MV-4-11 (cell line): Measurements from ENCODE around the gene CTNNB1.

Source experiments
- DNase-seq: peaks from one replicate; lab custom pipeline; 2025; lab: John Stamatoyannopoulos, UW

Gene CTNNB1

DNA sequence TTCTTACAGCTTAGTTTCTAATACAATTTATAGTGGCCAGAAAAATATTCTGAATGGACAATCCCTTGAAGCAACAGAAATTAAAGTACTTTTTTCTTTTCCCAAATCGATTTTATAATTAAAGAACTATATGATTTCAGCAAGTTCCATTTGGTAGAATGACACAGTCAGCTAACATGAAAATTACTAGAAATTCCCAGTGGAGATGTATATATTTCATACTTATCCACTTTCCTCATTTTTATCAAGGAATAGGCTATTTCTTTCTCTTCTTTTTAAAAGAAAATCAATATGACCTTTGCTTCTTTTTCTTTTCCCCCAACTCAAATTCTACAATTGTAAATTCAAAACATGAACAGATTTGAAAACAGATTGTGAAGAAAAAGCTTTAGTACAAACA, 6.4 kb upstream of the CTNNB1 start:
- no peak for DNase-seq

DNA sequence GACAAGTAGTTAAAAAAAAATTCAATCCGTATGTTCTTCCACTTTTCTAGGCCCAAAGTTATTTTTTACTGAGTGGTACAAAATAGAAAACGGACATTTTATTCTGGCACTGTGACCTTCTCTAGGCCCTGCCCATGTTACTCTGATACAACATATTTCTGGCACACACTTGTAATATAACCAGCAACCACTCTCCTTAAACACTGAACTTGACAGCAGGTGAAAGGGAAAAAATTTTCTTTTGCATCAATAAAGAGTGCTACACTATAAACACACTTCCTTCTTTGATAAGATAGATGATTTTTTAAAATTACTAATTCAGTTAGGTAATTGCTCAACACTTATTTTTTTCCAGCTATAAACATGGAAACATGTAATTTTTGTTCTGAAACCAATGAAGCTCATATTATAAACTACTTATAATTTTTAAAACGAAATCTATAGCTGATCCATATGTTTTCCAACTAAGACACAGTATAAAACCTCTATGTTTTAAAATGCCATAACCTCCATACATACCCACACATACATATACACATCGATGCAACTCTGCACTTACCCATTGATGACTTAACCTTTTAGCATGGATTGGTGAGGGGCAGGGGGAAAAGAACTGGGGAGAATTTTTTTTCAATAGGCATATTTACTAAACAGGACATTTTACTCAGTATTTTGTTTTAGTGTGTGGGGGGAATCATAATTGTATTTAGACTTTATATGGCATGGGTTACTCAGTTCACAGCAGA, 5.3 kb upstream of the CTNNB1 start:
- no peak for DNase-seq

DNA sequence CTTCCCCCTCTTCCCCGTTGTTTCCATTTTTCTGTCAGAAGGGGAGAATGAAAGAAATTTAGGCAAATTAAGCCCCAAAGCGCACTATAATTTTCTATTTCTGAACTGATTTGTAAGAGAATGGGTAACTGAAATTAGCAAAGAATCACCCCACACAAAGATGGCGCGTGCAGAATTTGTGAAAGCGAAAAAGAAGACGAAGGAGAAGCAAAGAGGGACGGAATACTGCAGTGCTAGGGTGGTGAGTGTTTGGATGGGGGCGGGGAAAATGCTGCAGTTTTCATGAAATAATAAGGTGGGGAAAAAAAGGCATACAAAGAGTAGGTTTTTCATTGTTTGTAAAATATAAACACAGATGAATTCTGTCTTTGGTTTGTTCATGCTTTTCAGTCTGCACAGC, 4.6 kb upstream of the CTNNB1 start:
- no peak for DNase-seq

DNA sequence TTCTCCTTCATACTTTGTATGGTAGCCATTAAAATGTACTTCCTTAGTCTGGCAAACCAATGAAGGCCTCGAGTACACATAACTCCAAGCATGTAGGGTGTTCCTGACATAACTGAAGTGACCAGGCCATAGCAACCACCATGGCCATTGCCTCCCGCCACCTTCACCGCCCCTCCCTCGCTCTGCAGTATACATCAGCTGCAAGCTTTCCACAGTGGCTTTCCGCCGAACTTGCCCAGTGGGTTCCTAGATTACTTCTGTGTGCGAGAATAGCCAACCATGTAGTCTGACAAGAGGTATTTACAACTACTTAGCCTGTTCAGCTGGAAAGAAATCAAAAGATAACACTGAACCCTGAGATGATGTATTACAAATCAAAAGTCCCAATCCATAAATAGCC, 3.4 kb upstream of the CTNNB1 start:
- DNase-seq = no peak

DNA sequence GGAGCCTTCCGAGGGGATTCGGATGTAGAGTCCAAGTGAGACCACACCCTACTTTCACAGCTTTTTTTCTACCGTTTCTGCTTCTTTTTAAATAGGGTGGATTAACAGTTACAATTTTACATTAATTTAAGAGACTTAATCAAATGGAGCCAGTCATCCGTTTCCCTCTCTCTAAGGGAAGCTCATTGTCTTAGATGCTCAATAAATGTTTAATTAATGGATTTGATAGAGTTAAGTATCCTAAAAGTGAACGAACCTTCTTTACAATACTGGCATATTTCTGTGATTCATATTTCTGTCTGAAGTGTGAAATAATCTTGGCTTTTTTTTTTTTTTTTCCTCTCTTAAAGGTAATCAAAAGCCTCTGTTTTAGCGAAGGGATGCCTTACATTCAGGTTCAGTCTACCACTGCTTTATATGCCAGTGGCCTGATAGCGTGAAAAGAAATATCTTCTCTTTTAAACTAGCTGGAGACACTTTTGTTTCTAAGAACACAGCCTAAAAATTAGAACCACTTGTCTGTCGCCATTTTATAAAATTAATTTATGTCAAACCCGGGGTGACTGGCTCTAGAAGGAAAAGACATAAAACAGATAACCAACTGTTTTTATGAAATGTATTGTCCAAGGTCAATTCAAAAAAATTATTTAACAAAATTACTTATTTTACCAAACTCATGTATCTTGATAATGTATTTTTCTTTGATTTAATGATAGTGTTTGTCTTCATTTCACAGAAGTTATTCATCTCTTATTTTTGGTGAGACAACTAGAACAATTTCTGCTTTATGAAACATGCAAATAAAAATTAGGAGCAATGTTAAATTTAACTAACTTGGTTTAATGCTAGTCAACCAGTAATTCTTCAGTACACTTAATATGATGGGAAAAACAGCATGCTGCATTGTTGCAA, 2.5 kb upstream of the CTNNB1 start:
- no peak for DNase-seq

DNA sequence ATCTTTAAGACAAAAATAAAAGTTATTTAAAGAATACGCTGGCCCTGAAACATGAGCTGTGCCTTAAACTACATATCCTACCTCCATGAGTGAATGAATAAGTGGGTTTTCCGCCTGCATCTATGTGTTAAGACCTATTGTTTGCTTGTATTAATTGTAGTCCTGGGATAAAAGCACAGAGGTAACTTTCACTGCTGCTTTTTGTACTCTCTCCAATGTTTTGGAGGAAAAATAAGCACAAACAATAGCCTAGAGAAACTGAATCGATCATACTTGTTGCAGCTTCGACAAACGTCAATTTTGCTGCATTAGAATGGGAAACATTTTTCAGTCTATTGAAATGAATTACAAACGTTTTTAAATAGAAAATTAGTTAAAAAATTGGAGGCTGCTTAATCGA, 1.3 kb upstream of the CTNNB1 start:
- no peak for DNase-seq

DNA sequence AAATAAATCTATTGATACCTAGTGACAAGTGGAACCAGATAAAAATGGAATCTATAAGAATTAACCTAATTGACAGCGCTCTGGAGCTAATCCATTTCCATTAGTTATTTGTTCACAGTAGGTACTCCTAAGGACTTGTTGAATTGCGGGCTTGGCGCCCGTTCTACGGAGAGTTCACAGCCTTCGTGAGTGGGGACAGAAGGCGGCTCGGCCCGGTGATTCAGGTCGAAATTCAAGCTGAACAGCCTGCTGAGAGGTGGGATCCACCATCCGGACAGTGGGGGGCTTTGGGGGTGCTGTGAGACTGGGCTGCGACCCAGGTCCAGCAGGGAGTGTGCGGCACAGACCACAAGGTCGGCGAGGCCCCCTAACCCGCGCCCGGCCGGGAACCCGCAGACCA, 779 bp upstream of the CTNNB1 start:
- no peak for DNase-seq

DNA sequence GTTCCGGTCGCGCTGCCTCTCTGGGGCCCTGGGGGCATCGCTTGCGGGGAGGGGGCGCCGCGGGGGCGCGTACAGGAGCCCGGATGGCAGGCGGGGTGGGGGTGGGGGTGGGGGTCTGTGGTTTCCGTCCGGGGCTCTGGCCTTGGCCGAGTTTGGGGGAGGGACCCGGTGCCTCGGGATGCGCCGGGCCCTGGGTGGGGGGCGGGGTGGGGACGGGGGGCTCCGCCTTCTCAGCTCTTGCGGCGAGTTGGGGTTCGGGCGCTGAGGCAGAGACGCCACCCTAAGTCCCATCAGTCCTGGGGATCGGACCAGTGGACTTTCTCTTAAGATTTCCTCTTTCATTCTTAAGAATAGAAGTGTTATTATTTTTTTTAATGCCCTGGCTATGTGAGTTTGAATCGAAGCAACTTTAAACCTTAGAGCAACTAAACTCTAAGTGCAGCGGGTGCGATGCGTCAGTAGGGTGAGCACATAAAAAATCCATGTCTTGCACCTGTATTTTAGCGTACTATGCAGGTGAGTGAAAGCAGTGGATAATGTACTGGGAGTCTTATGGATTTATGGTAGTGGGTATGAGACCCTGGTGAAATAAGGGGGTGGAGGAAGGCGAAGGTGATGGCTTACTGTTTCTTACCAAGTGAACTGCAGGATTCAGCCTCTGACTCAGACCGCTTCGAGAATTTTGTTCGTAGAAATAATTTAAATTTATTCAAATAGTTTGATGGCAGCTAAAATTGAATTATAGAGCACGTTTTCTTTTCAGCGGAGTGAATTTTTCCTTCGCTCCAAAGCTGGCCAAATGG, 762 bp downstream of the CTNNB1 start:
- no peak for DNase-seq

DNA sequence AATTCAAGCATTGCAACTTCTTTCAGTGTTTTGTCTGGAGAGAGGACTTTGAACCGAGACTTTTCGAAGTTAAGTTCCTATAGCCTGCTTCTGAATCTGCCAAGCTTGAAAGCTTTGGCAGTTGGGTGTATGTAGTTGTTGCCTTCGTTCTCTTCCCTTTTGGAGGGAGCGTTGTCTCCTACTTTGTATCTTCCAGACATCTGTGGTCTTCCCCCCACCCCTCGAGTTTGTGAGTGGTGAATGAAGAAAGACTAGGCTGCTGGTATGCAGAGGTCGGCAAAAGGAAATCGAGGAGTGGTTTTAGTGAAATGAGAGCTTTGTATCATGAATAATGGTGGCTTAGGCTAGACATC, 1.3 kb downstream of the CTNNB1 start:
- peak; percentile 51 for DNase-seq

DNA sequence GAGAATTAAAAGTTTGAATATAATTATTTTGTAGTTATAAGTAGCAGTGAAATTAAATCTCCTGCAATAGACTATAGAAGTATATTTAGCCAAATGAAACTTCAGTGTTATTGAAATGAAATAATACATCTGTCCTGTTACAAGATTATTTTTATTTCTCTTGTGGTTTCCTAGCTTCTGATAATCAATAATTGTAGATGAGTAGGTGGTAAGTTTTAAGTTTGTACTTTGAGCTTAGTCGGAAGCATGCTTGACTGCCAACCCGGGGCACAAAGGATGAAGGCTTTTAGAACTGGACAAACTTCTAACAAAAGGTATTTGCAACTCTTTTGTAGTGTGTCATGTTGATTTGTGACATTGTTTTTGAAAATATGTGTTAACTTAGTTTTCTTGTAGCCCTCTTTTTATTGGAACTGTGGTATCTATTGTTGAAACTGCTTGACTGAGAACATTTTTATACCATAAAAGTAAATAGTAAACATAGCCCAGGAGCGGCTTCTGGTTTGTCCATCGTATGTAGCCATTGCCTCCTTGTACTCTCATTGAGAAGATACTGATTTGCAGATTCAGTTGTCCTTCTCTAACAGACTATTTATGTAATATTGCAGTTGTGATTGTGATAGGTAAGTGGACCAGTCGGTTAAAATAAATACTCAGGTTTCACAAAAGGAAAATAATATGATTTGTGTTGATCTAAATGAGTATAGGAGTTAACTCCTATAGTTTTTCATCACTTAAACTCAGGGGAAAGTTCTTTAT, 2.9 kb downstream of the CTNNB1 start:
- DNase-seq = no peak

DNA sequence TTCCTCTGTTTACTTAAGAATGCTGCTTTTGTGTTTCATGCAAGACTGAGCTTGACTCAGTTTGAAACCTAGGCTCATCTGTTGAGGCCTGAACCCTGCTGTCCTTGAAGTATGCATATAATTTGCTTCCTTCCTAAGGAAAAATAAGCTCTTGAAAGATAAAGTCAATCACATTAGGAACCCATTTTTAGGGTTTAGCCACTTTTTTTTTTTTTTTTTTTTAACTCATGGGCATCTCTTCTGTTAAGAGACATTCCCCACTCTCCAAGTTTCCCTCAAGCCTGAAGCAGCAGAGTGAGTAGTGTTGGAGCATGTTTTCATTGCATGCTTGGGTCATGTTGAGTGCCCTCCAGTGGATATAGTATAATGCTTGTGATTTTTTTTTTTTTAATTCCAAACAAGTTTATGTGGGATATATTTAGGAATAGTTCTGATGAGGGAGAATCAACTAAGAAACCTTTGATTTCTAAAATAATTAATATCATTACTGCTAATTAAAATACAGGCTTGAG, 3.6 kb downstream of the CTNNB1 start:
- DNase-seq = peak; percentile 34

DNA sequence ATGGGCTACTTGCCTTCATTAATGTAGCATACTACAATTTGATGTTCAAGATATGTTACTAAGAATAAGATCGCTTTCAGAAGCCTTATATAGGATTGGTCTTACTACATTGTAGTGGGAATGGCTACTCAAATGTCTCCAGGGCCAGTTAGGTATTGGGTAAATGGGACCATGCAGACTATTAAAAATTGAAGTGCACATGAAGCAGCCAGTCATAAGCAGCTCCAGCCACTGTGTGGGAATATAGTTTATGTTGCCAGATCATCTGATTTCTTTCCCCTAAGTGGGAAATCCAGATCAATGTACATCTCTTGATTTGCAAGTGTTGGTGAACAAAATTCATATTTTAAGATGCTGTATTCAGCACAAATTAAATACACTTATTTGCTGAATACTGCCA, 5.1 kb downstream of the CTNNB1 start:
- DNase-seq = no peak

DNA sequence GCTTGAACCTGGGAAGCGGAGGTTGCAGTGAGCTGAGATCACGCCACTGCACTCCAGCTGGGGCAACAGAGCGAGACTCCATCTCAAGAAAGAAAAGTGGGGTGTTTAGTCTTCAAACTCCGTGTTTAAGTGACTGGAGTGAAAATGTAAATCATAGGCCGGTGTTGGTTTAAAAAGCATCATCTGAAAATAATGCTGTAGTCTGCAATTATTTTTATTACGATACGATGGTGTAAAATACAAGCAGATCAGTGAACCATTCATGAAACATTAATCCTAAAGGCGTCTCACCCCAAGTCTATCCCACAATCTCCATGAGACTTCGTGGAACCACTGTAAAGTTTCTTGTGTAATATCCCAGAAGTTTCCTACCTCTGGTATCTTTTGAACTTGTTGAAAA, 6.3 kb downstream of the CTNNB1 start:
- DNase-seq = no peak

DNA sequence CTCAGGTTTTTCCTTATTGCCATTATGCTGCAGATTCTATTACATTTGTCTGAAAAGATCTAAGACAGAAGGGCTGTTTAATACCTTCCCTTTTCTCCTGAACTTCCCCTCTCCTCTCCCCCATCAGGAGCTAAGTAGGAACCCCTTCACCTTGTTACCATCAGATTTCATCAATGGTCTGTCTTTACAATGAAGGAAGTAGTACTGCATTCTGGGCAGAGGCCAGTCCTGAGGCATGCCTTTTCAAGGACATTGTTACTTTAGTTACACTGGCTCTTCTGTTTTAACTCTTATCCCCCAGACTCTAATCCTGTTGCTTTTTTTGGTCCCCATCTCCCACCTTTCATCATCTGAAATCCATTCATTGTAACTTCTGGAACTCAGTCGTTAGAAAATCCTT, 8.1 kb downstream of the CTNNB1 start:
- no peak for DNase-seq

DNA sequence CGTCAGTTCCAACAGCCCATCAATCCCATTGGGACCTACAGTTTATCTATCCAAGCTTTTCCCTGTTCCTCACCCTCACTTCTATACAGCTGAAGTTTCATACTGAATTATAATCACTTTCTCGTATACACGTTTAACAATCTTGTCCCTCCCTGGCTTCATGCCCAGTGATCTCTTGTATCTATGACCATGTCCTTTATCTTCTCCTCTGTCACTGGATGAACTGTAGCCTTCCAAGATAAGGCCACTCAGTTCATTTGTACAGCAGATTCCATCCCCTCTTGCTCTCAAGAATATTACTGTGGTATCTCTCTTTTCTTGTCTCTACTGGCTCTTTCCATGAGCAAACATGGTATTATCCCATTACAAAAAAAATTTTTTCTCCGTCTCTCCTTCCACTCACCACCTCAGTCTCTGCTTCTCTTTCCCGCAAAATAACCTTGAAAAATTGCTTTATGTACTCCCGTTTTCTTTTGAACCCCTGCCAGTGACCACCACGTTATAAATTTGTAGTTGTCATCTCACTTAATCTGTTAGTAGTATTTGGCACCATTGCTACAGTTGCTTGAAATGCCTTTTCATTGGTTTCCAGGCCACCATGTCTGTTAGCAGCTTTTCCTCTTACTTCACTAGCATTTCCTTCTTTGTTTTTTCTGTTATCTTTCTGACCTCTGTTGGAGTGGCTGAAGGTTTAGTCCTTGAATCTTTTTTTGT, 9.4 kb downstream of the CTNNB1 start:
- DNase-seq = no peak

DNA sequence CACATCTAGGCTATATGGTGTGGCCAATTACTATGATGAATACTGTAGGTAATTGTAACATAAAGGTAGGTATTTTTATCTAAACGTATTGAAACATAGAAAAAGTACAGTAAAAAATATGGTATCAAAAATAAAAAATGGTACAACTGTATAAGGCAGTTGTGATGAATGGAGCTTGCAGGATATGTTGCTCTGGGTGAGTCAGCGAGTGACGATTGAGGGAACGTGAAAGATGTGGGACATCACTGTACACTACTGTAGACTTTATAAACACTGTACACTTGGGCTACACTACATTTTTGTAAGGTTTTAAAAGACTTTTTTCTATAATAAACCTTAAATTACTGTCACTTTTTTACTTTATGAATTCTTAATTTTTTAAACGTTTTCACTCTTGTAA, 10.3 kb downstream of the CTNNB1 start:
- DNase-seq = no peak

DNA sequence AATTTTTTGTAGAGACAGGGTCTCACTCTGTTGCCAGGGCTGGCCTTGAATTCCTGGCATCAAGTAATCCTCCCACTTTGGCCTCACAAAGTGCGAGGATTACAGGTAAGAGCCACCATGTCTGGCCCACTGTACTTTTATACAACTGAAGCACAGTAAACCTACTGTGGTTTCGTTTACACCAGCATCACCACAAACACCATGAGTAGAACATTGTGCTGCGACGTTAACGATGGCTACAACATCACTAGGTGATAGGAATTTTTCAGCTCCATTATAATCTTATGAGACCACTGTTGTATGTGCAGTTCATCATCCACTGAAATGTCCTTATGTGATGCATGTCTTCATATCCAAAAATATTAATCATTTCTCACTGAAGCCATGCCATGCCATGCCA, 11.7 kb downstream of the CTNNB1 start:
- no peak for DNase-seq

DNA sequence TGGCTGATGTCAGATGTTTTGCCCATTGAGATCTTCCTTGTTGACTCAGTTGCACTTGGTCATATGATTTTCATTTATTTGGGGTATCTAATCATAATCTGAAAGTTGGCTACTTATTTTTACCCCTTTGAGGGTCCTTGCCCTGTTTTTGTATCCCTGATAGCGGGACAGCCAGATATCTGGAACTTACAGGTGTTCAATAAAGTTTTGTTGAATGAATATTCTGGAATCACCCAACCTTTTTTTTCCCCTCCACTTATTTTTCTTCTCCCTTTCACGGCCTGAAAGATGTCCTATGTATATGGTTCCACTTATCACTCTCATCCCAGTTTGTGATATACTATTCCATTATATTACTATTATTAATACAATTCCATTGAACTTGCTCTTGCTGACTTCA, 12.8 kb downstream of the CTNNB1 start:
- DNase-seq = no peak

DNA sequence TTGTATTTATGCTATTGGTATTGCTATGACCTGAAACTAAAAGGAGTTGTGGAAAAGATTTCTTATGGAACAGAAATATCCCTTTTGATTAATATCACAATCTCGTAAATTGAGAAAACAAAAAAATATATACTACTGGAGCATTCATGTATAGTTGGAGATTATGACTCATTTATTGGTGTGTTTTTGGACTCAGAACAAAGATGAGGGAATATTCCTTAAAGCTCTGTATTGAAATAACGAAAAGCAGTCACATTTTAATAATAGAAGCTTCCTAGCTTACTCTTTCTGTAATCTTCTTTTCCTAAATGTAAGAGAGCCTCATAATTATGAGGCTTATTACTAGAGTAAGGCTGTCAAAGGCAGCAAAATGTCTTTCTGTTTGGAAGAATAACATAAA, 14.3 kb downstream of the CTNNB1 start:
- no peak for DNase-seq

DNA sequence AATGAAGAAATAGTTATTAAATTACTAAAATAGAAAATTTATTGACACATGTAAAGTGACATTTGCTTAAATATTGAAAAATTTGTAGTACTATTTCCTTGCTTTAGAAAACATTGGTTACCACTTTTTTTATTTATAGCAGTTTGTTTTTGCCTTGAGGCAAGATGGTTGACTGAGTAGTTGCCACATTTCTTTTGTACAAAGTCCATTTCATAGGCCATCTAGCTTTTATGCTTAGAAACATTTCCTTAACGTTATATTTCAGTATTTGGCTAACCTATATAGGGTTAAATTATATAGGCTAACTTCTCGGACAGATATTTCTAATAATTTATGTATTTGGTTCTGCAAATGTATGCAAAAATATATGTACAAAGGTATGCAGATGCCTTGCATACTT, 17.1 kb downstream of the CTNNB1 start:
- no peak for DNase-seq

DNA sequence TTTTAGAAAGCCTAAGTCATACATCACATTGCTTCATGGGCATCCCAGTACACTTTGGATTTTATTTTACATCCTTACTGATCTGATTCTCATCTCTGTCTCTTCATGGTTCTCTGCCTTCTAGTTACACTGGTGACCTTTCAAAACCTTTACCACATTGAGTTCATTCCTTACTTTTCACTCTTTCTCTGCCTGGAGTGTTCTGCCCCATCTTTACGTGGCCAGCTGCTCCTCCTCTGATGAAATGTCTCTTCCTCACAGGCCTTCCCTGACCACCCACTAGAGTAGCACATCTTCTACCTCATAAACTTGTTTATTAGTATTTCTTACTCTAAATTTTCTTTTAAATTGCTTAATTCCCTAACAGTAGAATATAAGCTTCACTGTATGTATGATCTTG, 17.7 kb downstream of the CTNNB1 start:
- peak; percentile 4 for DNase-seq
